GM12892 (cell line): ENCODE data around the gene SGCE.

Experiments
- POLR2A ChIP-seq: IDR thresholded peaks from 2 replicates; pipeline ENCODE4 v1.6.1; 2011; ENCODE audit warnings: low read depth, low read length, control low read depth
- POLR2AphosphoS5 ChIP-seq: IDR thresholded peaks from 2 replicates; pipeline ENCODE4 v1.6.1; 2011; ENCODE audit warnings: low read depth, low read length, control low read depth

DNA sequence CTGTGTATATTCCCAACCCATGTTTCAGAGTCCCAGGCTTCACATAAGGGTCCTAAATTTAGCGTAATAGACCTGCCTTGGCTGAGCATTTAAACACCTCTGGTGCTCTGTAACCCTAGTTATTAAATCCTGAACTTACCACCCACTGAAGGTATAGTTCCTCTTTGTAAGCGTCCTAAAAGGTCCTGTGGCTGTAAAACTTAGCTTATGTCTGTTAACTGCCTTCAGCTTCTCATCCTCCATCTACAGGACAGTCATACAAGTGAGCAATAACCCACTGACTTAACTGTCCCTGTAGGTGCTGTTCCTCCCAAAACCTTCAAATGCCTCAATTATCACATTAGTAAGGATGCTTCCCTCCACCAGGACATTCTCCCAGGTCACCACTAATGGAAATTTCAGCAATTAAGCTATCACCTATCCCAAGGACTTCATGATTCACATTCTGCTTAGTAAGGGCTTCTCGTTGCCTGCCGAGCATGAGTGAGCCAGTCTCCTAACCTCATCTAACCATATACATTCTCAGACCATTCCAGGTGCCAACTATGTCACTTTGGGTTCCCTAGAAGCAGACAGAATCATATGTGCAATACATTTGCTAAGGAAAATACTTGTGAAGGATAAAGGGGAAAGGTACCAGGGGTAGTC, 90.6 kb downstream of the SGCE start:
- TF ChIP-seq POLR2A (no peak), POLR2AphosphoS5 (no peak)
